ENCODE measurements around the gene CACNA1B.
"Not testable (repeated sequence)": the region's sequence is repeated elsewhere in the genome, so short reads cannot be mapped to it uniquely, and the experiment has no call there.

The CACNA1B gene

GRCh38 chr9:137885121-137885520 is 7.5 kb downstream of the CACNA1B start:
- not testable (repeated sequence) for DNase-seq (ENCODE audit: low read depth, low spot score)

GRCh38 chr9:137888621-137889020 is 11.0 kb downstream of the CACNA1B start:
- DNase-seq (ENCODE audit: low read depth, low spot score), result not testable (repeated sequence)

- not testable (repeated sequence) for DNase-seq (ENCODE audit: low read depth, low spot score)
Measured at GRCh38 chr9:137889966-137890365, 12.4 kb downstream of the CACNA1B start.

- DNase-seq (ENCODE audit: low read depth, low spot score), result not testable (repeated sequence)
Measured at GRCh38 chr9:137890768-137891587, 13.4 kb downstream of the CACNA1B start.

GRCh38 chr9:137891588-137892423 is 14.2 kb downstream of the CACNA1B start:
- no peak for DNase-seq (ENCODE audit: low read depth, low spot score)

GRCh38 chr9:137892424-137893191 is 15.0 kb downstream of the CACNA1B start:
- no peak for DNase-seq (ENCODE audit: low read depth, low spot score)

- DNase-seq (ENCODE audit: low read depth, low spot score), result no peak
Measured at GRCh38 chr9:137893670-137894069, 16.1 kb downstream of the CACNA1B start.

- DNase-seq (ENCODE audit: low read depth, low spot score), result no peak
Measured at GRCh38 chr9:137899551-137900360, 22.2 kb downstream of the CACNA1B start.

- no peak for DNase-seq (ENCODE audit: low read depth, low spot score)
Measured at GRCh38 chr9:137900584-137901310, 23.2 kb downstream of the CACNA1B start.

GRCh38 chr9:137902646-137903045 is 25.1 kb downstream of the CACNA1B start:
- DNase-seq (ENCODE audit: low read depth, low spot score), result no peak

GRCh38 chr9:137905740-137906139 is 28.2 kb downstream of the CACNA1B start:
- no peak for DNase-seq (ENCODE audit: low read depth, low spot score)

GRCh38 chr9:137907776-137908175 is 30.2 kb downstream of the CACNA1B start:
- DNase-seq (ENCODE audit: low read depth, low spot score), result no peak

GRCh38 chr9:137912671-137913070 is 35.1 kb downstream of the CACNA1B start:
- DNase-seq (ENCODE audit: low read depth, low spot score), result no peak

GRCh38 chr9:137913132-137913531 is 35.5 kb downstream of the CACNA1B start:
- DNase-seq (ENCODE audit: low read depth, low spot score), result no peak

GRCh38 chr9:137913771-137914767 is 36.5 kb downstream of the CACNA1B start:
- DNase-seq (ENCODE audit: low read depth, low spot score), result no peak

GRCh38 chr9:137916540-137916939 is 39.0 kb downstream of the CACNA1B start:
- DNase-seq (ENCODE audit: low read depth, low spot score), result no peak

GRCh38 chr9:137917116-137917515 is 39.5 kb downstream of the CACNA1B start:
- no peak for DNase-seq (ENCODE audit: low read depth, low spot score)

GRCh38 chr9:137917795-137918194 is 40.2 kb downstream of the CACNA1B start:
- DNase-seq (ENCODE audit: low read depth, low spot score), result no peak
